HEK293T (cell line): ENCODE results near the gene PPARGC1A.

Source experiments
- CTCF ChIA-PET: fragments of 350-600 bp; formaldehyde crosslinking; extraction: SDS; loops from one replicate; lab custom pipeline; 2021; ENCODE audit warnings: antibody characterized with exemption, inconsistent platforms; lab: Yijun Ruan, JAX
- POLR2A ChIA-PET: fragments of 350-600 bp; formaldehyde crosslinking; extraction: SDS; loops from one replicate; lab custom pipeline; 2020; ENCODE audit warnings: antibody characterized with exemption, inconsistent platforms; lab: Yijun Ruan, JAX
- DNase-seq: peaks from one replicate; pipeline ENCODE4 v3.0.0; 2012; ENCODE audit warnings: mixed read lengths; ENCODE audit errors: extremely low spot score
- ARNT ChIP-seq: fragments of 450-650 bp; IDR thresholded peaks from 2 replicates; pipeline ENCODE4 v1.6.1; 2017; ENCODE audit warnings: mild to moderate bottlenecking
- BHLHE40 ChIP-seq: fragments of 450-650 bp; IDR thresholded peaks from 2 replicates; pipeline ENCODE4 v1.6.1; 2016; ENCODE audit warnings: mild to moderate bottlenecking, moderate library complexity, borderline replicate concordance
- CTBP1 ChIP-seq: fragments of 450-650 bp; IDR thresholded peaks from 2 replicates; pipeline ENCODE4 v1.6.1; 2016; ENCODE audit warnings: borderline replicate concordance
- ELF4 ChIP-seq: fragments of 450-650 bp; IDR thresholded peaks from 2 replicates; pipeline ENCODE4 v1.6.1; 2017; ENCODE audit warnings: antibody characterized with exemption
- FOXA1 ChIP-seq: fragments of 450-650 bp; IDR thresholded peaks from 2 replicates; pipeline ENCODE4 v1.6.1; 2016; ENCODE audit warnings: mild to moderate bottlenecking
- FOXK2 ChIP-seq: fragments of 450-650 bp; IDR thresholded peaks from 2 replicates; pipeline ENCODE4 v1.6.1; 2016; ENCODE audit warnings: mild to moderate bottlenecking
- FOXM1 ChIP-seq: fragments of 450-650 bp; IDR thresholded peaks from 2 replicates; pipeline ENCODE4 v1.6.1; 2017; ENCODE audit warnings: mild to moderate bottlenecking, borderline replicate concordance
- HDGF ChIP-seq: fragments of 450-650 bp; IDR thresholded peaks from 2 replicates; pipeline ENCODE4 v1.6.1; 2017; ENCODE audit warnings: antibody characterized with exemption, borderline replicate concordance
- L3MBTL2 ChIP-seq: fragments of 450-650 bp; conservative IDR thresholded peaks from 2 replicates; pipeline ENCODE4 v1.6.1; 2016; ENCODE audit warnings: mild to moderate bottlenecking
- LEF1 ChIP-seq: fragments of 450-650 bp; IDR thresholded peaks from 2 replicates; pipeline ENCODE4 v1.6.1; 2017; ENCODE audit warnings: mild to moderate bottlenecking, borderline replicate concordance
- NFRKB ChIP-seq: fragments of 450-650 bp; IDR thresholded peaks from 2 replicates; pipeline ENCODE4 v1.6.1; 2016; ENCODE audit warnings: mild to moderate bottlenecking, moderate library complexity
- SP1 ChIP-seq: fragments of 450-650 bp; IDR thresholded peaks from 2 replicates; pipeline ENCODE4 v1.6.1; 2017
- SUZ12 ChIP-seq: fragments of 450-650 bp; IDR thresholded peaks from 2 replicates; pipeline ENCODE4 v1.6.1; 2016; ENCODE audit warnings: mild to moderate bottlenecking
- TARDBP ChIP-seq: fragments of 450-650 bp; IDR thresholded peaks from 2 replicates; pipeline ENCODE4 v1.6.1; 2016
- ZNF384 ChIP-seq: fragments of 450-650 bp; IDR thresholded peaks from 2 replicates; pipeline ENCODE4 v1.6.1; 2016
- TF ChIP-seq, protein P1 (sequence below): fragments of 450-650 bp; IDR thresholded peaks from 2 replicates; pipeline ENCODE4 v1.6.1; 2016

PPARGC1A gene

GRCh38 chr4:23788027-23788426 is 101.8 kb downstream of the PPARGC1A start:
- no peak for DNase-seq
- TF ChIP-seq FOXK2 (no peak), ELF4 (no peak), LEF1 (no peak), SP1 (no peak), HDGF (no peak), ZNF384 (no peak), NFRKB (no peak), FOXM1 (no peak), SUZ12 (no peak), L3MBTL2 (no peak), FOXA1 (no peak), BHLHE40 (no peak)
- TF ChIP-seq, protein P1, sequence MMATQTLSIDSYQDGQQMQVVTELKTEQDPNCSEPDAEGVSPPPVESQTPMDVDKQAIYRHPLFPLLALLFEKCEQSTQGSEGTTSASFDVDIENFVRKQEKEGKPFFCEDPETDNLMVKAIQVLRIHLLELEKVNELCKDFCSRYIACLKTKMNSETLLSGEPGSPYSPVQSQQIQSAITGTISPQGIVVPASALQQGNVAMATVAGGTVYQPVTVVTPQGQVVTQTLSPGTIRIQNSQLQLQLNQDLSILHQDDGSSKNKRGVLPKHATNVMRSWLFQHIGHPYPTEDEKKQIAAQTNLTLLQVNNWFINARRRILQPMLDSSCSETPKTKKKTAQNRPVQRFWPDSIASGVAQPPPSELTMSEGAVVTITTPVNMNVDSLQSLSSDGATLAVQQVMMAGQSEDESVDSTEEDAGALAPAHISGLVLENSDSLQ: no peak
- ChIA-PET POLR2A (no interaction called here), CTCF (interaction anchor here (0.7 kb wide), 1 partner anchor 23 kb away, joined by 3 read pairs; no protein-coding TSS in a partner anchor)

DNA sequence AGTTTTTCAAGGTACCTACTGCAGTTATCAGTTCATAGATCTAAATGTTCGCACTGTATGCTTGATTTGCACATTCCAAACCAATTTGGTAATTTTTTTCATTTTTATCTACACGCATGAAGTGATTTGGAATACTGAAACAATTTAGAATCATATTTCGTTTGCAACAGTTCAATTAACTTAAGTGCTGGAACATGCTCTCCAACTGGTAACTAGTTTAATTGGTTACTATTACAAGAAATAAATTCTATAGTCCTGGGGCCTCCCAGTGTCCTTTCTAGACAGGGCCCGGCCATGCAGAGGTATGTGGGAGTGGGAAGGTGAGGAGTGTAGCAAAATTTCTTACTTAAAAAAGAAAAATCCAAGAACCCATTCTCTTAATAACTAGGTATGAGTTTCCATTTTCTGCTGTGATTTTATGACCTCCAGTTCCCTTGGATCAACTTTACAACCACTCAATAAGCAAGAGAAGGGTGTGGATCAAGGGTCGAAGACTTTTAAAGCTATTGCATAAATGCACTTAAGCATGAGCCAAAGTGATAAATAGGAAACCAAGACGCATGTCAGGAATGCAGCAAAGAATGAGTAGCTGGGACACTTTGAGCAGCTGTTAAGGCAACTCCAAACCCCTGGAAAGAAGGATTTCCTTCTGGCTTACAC is 106.9 kb downstream of the PPARGC1A start:
- CTCF ChIA-PET: interaction anchor here (1.2 kb wide), 1 partner anchor 9 kb away, joined by 5 read pairs; no protein-coding TSS in a partner anchor
- POLR2A ChIA-PET: no interaction called here
- no peak for TF ChIP-seq BHLHE40
- no peak for DNase-seq

DNA sequence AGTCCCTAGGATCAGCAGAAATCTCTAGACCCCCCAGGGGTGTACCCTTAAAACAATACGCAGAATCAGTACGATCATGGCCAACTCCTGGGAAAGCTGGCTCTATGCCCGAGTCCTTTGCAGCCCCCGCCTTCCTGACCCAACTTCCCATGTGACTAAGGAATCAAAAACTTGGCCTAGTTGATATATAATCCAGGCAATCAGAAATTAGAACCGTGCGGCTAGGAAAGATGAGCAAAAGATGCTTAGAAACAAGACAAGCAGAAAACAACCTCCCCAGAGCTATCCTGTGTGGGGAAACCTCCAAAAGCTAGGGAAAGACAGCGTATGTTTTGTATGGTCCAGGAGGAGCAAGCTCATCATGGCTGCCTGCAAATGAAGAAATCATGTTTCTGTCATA is 110.0 kb downstream of the PPARGC1A start:
- DNase-seq: no peak
- TF ChIP-seq ELF4: no peak
- no peak for TF ChIP-seq FOXA1
- no peak for TF ChIP-seq L3MBTL2
- TF ChIP-seq SP1: no peak
- TF ChIP-seq FOXK2: no peak
- TF ChIP-seq FOXM1: no peak
- TF ChIP-seq ZNF384: no peak
- TF ChIP-seq HDGF: no peak
- no peak for TF ChIP-seq NFRKB
- TF ChIP-seq TARDBP: no peak
- no peak for TF ChIP-seq LEF1
- TF ChIP-seq ARNT: no peak
- TF ChIP-seq, protein P1: no peak
- no peak for TF ChIP-seq CTBP1
- no peak for TF ChIP-seq SUZ12
- no peak for TF ChIP-seq BHLHE40
- POLR2A ChIA-PET: no interaction called here
- CTCF ChIA-PET: no interaction called here

DNA sequence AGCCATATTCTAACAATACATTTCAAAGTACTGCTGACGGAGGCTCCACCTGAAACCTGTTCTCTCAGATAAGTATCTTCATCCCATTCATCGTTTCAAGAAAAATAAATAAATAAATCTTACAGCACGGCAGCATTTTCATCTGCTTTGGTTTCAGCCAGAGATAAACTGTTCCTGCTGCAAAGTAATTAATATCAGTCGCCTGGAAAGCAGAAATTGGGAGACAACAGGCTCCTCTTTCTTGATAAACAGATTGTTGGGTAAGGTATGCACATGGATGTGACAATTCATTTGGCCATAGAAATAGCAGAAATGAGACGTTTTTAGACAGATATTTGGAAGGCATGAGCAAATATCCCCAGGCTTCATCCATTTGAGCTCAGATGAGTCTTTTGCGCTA is 110.4 kb downstream of the PPARGC1A start:
- ChIA-PET POLR2A (no interaction called here), CTCF (no interaction called here)
- TF ChIP-seq NFRKB (no peak), FOXM1 (no peak), LEF1 (no peak), ELF4 (no peak), BHLHE40 (no peak), ZNF384 (no peak), SP1 (no peak), L3MBTL2 (no peak), SUZ12 (no peak), FOXA1 (no peak), FOXK2 (no peak), CTBP1 (no peak), TARDBP (no peak), HDGF (no peak), ARNT (no peak)
- TF ChIP-seq, protein P1: no peak

GRCh38 chr4:23775694-23776093 is 114.2 kb downstream of the PPARGC1A start:
- POLR2A ChIA-PET: no interaction called here
- TF ChIP-seq, protein P1: no peak
- TF ChIP-seq ARNT (no peak), BHLHE40 (no peak), ZNF384 (no peak), SP1 (no peak), HDGF (no peak), ELF4 (no peak), FOXA1 (no peak), L3MBTL2 (no peak), LEF1 (no peak), NFRKB (no peak), FOXK2 (no peak)
- CTCF ChIA-PET: no interaction called here
- DNase-seq: no peak

More for the DNA sequence above, 110.4 kb downstream of the PPARGC1A start:
- no peak for DNase-seq

DNA sequence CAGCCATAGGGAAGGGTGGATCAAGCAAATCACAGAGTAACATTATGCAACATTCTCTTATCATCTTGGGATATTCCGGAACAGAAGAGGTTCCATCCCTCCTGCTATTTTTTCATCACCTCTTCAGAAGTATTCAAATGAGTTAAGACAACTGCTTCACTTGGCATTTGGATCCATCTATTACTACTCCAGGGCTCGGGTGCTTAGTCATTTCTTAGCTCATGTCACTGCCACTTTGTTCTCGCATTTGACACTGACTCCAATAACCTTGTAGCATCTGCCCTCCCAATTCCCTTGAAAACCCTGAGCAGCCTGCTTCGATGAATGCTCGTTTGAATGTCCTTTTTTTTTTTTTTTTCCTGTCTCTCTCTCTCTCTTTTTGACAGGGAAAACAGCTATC is 114.9 kb downstream of the PPARGC1A start:
- no peak for TF ChIP-seq TARDBP
- TF ChIP-seq NFRKB: no peak
- no peak for TF ChIP-seq FOXA1
- no peak for TF ChIP-seq ZNF384
- no peak for TF ChIP-seq SUZ12
- no peak for TF ChIP-seq ARNT
- no peak for TF ChIP-seq BHLHE40
- TF ChIP-seq, protein P1: no peak
- TF ChIP-seq L3MBTL2: no peak
- TF ChIP-seq HDGF: no peak
- TF ChIP-seq FOXK2: no peak
- TF ChIP-seq LEF1: no peak
- TF ChIP-seq CTBP1: no peak
- no peak for TF ChIP-seq FOXM1
- no peak for TF ChIP-seq ELF4
- TF ChIP-seq SP1: no peak
- ChIA-PET CTCF (no interaction called here), POLR2A (no interaction called here)
- DNase-seq: no peak
